C4-2B (cell line): ENCODE data around the gene IGSF22.

Source experiments
- H3K27ac ChIP-seq: fragments of 450-650 bp; 2 replicates; pipeline ENCODE4 v1.5.1; 2017
- CTCF ChIP-seq: fragments of 450-650 bp; conservative IDR thresholded peaks from 2 replicates; pipeline ENCODE4 v1.5.1; 2017; ENCODE audit warnings: mild to moderate bottlenecking
- ZFX ChIP-seq: fragments of 450-650 bp; IDR thresholded peaks from 2 replicates; pipeline ENCODE4 v1.6.1; 2017

The IGSF22 gene

GRCh38 chr11:18723991-18724390, 2.0 kb downstream of the IGSF22 start:
- H3K27ac ChIP-seq, result no peak overlapping the region
- no peak for TF ChIP-seq ZFX
- no peak for TF ChIP-seq CTCF

- peak; percentile 63 for TF ChIP-seq CTCF
- no peak for TF ChIP-seq ZFX
- no peak overlapping the region for H3K27ac ChIP-seq
Measured at GRCh38 chr11:18722293-18722637, 3.7 kb downstream of the IGSF22 start.

- no peak overlapping the region for H3K27ac ChIP-seq
- TF ChIP-seq ZFX (no peak), CTCF (peak; percentile 83)
Measured at GRCh38 chr11:18721561-18722292, 4.3 kb downstream of the IGSF22 start.

GRCh38 chr11:18720808-18721560, 5.0 kb downstream of the IGSF22 start:
- TF ChIP-seq CTCF (no peak), ZFX (no peak)
- H3K27ac ChIP-seq, result no peak overlapping the region

- no peak overlapping the region for H3K27ac ChIP-seq
- TF ChIP-seq ZFX (no peak), CTCF (no peak)
Measured at GRCh38 chr11:18720091-18720807, 5.7 kb downstream of the IGSF22 start.

- TF ChIP-seq CTCF (no peak), ZFX (no peak)
Measured at GRCh38 chr11:18715476-18715875, 10.5 kb downstream of the IGSF22 start.

GRCh38 chr11:18714443-18714780, 11.6 kb downstream of the IGSF22 start:
- no peak overlapping the region for H3K27ac ChIP-seq
- TF ChIP-seq CTCF (no peak), ZFX (no peak)

More at GRCh38 chr11:18715476-18715875, 10.5 kb downstream of the IGSF22 start:
- no peak overlapping the region for H3K27ac ChIP-seq
